GM20000 (cell line): ENCODE measurements around the gene DSCAML1.

Source experiments
- DNase-seq: peaks from one replicate; pipeline ENCODE4 v3.0.0; 2012; ENCODE audit warnings: low spot score
- CTCF ChIP-seq: IDR thresholded peaks from 2 replicates; pipeline ENCODE4 v1.5.1; 2012; ENCODE audit warnings: mild to moderate bottlenecking, control low read depth; ENCODE audit errors: extremely low read depth, missing control alignments

The DSCAML1 gene

GRCh38 chr11:117586392-117586791 lies 210.6 kb downstream of the DSCAML1 start:
- TF ChIP-seq CTCF, result no peak
- no peak for DNase-seq

- TF ChIP-seq CTCF, result no peak
- DNase-seq, result no peak
Measured at GRCh38 chr11:117585631-117586030, 211.4 kb downstream of the DSCAML1 start.

- TF ChIP-seq CTCF, result no peak
- no peak for DNase-seq
Measured at GRCh38 chr11:117584056-117584830, 212.8 kb downstream of the DSCAML1 start.

GRCh38 chr11:117583063-117583801 lies 213.8 kb downstream of the DSCAML1 start:
- no peak for DNase-seq
- no peak for TF ChIP-seq CTCF

- DNase-seq, result no peak
- no peak for TF ChIP-seq CTCF
Measured at GRCh38 chr11:117582433-117582832, 214.6 kb downstream of the DSCAML1 start.

- no peak for DNase-seq
- no peak for TF ChIP-seq CTCF
Measured at GRCh38 chr11:117580866-117581265, 216.2 kb downstream of the DSCAML1 start.

GRCh38 chr11:117579161-117579560 lies 217.9 kb downstream of the DSCAML1 start:
- no peak for TF ChIP-seq CTCF
- no peak for DNase-seq
